Measurements from ENCODE around the gene DCTN5.

Gene DCTN5

DNA sequence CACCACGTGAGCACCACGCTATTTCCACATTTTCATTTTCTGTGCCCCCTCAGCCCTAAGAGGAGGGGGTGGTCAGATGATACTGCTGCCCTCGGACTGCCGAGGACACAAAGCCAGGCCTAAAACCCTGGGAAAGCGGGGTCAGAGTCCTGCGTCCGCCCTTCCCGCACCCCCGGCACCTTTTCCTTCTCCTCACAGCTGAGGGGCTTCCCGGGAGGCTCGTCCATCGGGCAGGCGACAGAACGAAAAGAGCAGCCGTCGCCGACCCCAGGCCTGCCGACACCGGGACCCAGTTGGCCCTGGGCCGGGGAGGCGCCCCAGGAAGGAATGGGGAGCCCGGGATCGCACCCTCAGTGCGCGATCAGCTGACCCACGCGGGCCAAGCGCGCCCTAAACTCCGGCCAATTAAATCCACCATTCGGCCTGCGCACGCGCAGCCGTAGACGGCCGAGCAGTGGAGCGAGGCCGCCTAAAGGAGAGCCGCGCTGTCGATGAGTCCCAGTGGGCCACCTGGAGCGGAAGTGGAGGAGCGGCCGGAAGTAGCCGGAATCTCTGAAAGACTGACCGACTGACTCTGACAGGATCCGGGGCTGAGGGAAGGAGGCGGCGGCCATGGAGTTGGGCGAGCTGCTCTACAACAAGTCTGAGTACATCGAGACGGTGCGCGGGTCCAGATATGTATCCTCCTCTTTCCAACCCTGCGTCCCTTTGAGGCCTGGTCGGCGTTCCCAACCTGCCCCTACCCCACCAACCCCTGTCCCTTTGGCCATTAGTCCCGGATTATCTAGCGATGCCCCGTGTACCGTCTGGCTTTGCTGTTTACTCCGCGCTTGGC lies at the start of gene DCTN5, which contains the start of gene PALB2:
DCTN5 (plus strand) TSS at position 536 of the 835 bp plus-strand sequence; CDS start at position 613, 77 bp downstream.
PALB2 (minus strand) TSS at position 380 of the 835 bp plus-strand sequence; CDS start at position 227, 153 bp downstream.
- TF ChIP-seq, protein P1, sequence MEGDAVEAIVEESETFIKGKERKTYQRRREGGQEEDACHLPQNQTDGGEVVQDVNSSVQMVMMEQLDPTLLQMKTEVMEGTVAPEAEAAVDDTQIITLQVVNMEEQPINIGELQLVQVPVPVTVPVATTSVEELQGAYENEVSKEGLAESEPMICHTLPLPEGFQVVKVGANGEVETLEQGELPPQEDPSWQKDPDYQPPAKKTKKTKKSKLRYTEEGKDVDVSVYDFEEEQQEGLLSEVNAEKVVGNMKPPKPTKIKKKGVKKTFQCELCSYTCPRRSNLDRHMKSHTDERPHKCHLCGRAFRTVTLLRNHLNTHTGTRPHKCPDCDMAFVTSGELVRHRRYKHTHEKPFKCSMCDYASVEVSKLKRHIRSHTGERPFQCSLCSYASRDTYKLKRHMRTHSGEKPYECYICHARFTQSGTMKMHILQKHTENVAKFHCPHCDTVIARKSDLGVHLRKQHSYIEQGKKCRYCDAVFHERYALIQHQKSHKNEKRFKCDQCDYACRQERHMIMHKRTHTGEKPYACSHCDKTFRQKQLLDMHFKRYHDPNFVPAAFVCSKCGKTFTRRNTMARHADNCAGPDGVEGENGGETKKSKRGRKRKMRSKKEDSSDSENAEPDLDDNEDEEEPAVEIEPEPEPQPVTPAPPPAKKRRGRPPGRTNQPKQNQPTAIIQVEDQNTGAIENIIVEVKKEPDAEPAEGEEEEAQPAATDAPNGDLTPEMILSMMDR (IDR thresholded peaks at IDR 0.05; ENCODE audit: low read depth, low read length), result no peak
- peak; percentile 77 for DNase-seq (ENCODE audit: extremely low read depth, low read depth)

DNA sequence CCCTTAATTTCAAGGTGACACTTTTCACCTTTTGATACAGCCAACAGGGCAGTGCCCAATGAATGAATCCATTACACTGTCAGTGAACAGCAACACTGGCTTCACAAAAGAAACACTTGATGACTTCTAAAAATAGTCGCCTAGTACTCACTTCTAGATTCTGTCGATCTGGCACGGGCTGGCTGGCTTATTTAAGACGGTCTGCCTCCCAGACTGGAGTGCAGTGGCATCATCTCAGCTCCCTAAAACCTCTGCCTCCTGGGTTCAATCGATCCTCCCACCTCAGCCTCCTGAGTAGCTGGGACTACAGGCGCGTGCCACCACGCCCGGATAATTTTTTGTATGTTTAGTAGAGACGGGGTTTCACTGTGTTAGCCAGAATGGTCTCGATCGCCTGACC lies 47.1 kb upstream of the DCTN5 start:
- DNase-seq (ENCODE audit: extremely low read depth, low read depth), result no peak
- TF ChIP-seq, protein P1 (IDR thresholded peaks at IDR 0.05; ENCODE audit: low read depth, low read length), result no peak

DNA sequence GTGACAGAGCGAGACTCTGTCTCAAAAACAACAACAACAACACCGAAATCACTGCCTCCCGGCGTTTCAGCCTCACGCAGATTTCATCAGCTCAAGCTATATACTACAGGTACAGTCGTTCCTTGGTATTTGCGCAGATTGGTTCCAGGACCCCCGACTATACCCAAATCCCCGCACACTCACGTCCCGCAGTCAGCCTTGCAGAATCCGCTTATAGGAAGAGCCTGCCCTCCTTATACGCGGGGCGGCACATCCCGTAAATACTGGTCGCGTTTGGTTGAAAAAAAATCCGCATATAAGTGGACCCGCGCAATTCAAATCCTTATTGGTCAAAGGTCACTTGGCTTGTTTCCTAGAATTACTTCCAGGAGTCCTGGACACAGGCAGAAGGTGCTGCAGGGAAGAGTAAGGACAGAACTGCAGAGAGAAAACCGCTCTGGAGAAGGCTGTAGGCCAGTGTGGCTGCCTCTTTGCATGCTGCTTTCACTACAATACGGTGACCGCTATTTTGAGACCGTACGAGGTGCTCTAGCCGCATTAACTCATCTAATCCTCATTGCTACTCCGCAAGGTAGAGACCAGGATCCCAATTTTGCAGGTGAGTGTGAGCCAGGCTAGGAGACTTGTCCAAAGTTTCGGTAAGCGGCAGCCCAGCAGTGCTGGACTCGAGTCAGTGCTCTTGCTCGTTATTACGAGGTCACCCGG lies 45.9 kb upstream of the DCTN5 start:
- TF ChIP-seq, protein P1 (IDR thresholded peaks at IDR 0.05; ENCODE audit: low read depth, low read length), result no peak
- no peak for DNase-seq (ENCODE audit: extremely low read depth, low read depth)

DNA sequence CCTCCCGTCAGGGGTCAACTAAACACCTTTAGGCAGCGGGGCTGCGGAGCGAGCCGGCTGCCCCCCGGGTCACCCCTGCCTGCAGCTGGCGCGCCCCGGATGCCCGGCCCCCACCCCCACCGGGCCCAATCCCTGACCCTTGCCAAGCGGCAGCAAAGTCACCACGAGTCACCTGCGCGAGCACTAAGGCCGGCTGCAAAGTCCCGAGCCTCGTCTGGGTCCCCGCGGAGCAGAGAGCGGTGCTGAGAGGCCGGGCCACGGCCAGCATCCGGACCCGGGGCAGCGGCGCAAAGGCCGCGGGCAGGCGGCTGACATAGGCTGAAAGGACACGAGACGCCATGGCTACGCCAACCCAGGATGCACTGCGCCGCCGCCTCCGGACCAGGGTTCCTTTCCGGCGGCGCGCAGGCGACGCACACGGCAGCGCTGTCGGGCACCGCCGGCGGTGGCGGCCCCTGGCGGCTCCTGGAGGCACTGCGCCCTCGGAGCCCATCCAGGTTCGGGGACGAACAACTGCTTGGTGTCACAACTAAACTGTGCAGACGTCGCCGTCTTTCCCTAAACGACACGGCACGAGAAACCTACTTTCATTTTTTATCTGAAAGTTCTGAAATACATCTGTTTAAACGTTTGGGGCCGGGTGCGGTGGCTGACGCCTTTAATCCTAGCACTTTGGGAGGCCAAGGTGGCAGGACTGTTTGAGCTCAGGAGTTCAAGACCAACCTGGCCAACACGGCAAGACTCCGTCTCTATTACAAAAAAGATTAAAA lies 45.1 kb upstream of the DCTN5 start, which contains the start of gene NDUFAB1:
NDUFAB1 (minus strand) TSS at position 366 of the 770 bp plus-strand sequence; CDS start at position 340, 26 bp downstream.
- peak; percentile 45 for DNase-seq (ENCODE audit: extremely low read depth, low read depth)

DNA sequence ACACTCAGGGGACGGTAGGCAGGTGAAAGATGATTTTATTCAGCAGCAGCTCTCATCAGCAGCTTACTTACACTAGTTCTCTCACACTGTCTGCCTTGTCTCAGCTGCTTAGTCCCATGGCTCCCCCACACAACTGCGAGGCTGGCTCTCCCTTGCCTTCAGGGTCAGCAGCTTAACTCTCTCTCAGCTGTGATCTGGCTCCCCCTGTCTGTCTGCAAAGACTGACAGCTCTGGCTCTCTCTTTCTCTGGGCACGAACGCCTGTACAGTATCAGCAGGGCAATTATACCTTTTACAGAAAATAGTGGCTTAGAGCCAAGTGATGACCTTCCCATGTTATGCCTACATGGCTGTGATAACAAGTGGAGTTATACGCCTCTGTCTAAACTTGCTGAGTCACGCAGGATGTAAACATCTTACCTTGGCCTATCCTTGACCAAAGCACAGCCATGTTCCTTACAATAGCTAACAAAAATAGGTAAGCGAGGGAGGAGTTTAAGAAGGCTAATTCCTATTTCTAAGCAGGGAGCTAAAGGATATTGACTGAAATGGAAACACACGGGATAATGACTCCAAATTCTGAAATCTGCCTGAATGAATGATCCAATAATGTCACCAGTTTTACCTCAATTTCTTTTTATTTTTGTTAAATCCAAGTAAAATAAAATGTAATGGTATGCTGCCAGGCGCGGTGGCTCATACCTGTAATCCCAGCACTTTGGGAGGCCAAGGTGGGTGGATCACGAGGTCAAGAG lies 44.1 kb upstream of the DCTN5 start:
- TF ChIP-seq, protein P1 (IDR thresholded peaks at IDR 0.05; ENCODE audit: low read depth, low read length), result no peak
- no peak for DNase-seq (ENCODE audit: extremely low read depth, low read depth)

More for the DNA sequence above, 45.1 kb upstream of the DCTN5 start, which contains the start of gene NDUFAB1:
- TF ChIP-seq, protein P1 (IDR thresholded peaks at IDR 0.05; ENCODE audit: low read depth, low read length), result peak; percentile 56

DNA sequence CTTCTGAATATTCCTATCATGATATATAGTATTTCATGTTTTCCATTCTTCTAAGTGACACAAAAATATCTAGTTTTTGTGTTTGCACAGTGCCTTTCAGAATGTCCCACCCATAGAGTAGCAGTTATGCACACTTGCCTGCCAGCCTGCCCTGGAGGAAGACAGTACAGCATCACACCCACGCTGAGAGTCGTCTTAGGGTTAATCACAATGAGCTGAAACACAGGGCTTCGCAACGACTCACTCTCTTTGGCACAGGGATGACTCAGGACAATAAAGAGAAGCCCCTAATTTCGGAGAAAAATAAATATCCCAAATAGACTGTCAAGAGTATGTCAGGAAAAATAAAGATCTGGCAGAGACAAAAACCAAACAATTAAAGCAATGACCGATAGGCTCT lies 33.5 kb upstream of the DCTN5 start:
- TF ChIP-seq, protein P1 (IDR thresholded peaks at IDR 0.05; ENCODE audit: low read depth, low read length), result no peak
- DNase-seq (ENCODE audit: extremely low read depth, low read depth), result no peak
